Activated naive CD4-positive, alpha-beta T cell treated with Interleukin-2 at 50 U/mL for 16 hours (primary cell): ENCODE results near the gene SYT17.
A peak's percentile ranks its signal among the peaks of the same experiment; 100 is the strongest.

ENCODE experiments used
- DNase-seq: peaks from one replicate; pipeline ENCODE4 v3.0.0-alpha.2; 2020

SYT17 gene

DNA sequence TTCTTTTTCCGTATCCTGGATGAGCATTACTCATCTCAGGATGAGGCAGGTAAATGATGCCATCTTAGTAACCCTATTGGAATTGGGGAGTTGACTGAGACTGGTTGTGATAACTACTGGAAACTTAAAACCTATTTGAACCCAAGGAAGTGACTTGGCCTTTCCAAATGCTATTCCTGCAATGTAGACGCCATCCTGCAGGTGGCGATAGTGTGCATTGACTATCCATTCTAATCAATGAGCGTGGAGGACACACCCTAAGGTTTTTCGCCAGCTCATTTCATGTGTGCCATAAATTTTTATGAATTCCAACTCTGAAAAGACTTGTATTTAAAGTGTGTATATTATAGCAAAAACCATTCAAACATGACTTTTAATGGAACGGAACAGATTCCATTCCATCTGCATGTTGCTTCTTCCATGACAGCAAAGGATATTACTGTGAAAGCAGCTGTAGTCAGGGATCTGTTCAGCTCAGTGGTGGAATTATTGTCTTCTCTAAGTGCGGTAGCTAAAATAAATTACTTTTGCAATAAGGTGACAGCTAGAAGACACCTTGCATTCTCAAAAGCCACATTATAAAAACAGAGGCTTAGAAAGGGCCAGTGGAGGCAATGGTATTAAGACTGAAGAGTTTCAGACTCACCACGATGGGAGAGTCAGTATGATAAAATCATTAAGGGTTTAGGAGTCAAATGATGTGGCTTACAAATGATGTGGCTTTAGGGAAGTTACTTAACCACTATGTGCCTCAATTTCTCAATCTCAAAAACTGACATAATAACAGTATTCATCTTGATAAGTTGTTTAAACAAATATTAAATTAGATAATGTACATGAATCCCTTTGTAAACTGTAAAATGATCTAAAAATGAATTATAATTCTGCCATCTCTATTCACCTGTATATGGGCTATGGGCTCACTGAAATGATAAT, 55.5 kb downstream of the SYT17 start:
- peak; percentile 23 for DNase-seq

DNA sequence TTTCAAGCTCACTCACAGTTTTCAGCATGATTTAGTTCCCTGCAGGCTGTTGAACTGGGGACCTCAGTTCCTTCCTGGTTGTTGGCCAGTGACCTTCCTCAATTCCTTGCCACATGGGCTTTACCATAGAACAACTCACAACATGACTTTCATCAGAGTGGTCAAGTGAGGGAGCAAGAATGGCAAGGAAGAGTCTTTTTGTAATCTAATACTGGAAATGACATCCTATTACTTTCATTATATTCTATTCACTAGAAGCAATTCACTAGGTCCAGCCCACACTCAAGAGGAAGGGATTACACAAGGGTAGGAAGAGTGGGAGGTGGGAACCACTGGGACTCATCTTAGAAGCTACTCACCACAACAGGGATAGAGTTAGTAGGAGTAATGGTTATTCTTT, 57.6 kb downstream of the SYT17 start:
- DNase-seq, result no peak

DNA sequence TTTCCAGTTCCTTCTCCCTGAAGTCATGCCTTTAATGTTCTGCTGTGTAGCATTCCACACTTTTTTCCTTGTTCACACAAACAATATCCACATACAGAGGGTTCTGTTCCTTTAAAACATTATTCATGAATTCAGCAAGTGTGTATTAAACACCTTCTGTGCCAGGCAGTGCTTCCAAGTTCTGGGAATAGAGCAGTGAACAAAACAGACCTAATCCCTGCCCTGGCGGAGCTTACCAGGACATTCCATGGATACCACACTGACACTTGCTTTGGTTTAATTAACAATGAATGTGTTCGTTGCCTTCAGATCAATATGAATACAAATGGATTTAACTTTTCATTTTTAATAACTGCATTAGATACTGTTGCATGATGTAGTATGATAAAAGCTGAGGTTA, 59.6 kb downstream of the SYT17 start:
- no peak for DNase-seq

DNA sequence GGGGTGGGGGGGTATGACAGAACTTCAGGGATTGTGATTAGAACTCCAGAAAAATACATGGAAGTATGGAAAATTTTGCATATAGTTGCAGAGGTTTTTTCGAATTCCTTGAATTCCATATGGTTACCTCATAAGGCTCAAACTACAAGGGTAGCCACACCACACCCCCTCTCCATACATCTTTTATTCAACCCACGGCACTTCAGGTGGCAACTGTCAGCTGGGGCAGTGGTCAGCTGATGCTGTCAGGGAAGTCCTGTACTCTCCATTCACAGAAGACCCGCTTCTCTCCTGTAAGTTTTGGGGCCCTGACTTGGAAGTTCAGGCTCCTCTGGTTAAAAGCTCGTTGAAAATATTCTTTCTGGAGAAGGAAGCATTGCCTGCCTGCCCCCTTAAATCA, 60.0 kb downstream of the SYT17 start:
- no peak for DNase-seq

DNA sequence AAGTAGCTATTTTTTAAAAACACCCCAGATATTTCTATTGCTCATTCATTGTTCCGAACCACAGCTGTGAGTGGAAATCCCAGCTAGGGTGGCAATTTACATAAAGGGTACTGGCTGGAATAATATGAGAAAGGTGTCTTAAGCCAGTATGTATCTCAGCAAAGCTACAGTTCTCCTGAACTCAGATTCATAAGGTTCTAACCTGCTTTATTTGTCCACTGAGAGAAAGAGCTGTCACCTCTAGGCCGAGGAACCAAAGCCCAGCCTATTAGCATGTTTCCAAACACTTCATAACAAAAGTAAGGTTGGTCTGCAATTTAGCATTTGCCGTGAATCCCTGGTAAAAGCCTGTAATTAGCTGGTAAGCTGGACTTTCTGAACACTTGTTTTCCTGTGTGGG, 60.5 kb downstream of the SYT17 start:
- no peak for DNase-seq

DNA sequence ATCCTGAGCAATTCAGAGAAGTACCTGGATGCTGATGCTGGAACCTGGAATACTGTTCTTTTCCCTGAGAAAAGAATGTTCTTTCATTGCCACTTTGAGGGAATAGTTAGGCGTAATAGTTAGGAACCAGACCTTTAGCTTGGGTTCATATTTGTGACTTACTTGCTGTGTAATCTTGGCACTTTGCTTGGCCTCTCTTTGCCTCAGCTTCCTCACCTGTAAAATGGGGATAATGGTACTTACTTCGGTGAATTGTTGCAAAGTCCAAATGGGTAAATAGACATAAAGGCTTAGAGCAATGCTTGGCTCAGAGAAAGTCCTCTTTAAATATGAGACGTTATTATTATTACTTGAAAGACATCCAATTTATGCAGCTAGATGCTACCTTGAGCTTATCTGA, 62.5 kb downstream of the SYT17 start:
- no peak for DNase-seq

DNA sequence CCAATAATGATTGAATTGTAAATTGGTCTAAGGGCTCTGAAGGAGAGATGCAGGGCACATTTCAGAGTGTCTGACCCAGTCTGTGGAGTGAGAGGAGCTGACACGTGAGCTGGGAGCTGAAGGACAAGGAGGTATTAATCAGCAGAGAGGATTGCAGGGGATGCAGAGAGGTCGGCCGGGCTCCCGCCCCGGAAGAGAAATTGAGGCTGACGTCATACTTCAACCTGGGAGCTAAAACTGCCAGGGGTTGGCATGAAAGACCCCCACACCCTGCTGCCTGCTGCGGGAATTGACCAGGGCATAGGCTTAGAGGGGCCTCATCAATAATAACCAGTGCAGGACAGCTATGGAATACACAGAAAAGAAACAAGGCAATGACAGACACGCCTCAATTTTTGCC, 63.8 kb downstream of the SYT17 start:
- no peak for DNase-seq

DNA sequence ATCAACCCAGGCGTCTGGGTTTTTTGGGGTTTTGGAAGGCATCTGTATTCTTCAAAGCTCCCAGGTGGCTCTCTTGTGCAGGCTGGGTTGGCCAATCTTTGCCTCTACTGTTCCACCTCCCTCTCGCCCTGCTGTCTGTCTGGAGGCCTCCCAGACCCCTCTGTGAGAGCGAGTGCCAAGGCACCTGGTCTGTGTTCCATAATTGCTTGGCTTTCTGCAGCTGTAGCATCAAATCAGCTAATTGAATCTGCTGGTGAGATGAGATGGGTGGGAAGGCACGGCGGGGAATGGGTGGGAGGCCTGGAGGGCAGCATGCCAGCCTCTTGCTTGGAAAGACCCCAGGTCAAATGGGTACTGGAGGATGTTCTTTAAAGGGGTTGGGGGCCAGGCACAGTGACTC, 64.9 kb downstream of the SYT17 start:
- DNase-seq, result no peak

DNA sequence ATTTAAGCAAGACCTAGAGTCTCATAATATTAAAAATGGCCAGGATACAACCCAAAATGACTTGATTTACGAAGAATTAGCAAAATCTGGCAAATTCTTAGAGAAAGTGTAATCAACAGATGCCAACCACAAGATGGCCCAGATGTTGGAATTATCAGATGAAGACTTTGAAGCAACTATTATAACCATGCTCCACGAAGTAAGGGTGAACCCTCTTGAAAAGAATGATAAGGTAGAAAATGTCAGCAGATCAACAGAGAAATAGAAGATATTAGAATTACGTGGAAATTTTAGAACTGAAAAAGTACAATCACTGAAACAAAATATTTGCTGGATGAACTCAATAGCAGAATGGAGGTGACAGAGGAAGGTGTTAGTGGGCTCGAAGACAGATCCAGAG, 67.4 kb downstream of the SYT17 start:
- no peak for DNase-seq

DNA sequence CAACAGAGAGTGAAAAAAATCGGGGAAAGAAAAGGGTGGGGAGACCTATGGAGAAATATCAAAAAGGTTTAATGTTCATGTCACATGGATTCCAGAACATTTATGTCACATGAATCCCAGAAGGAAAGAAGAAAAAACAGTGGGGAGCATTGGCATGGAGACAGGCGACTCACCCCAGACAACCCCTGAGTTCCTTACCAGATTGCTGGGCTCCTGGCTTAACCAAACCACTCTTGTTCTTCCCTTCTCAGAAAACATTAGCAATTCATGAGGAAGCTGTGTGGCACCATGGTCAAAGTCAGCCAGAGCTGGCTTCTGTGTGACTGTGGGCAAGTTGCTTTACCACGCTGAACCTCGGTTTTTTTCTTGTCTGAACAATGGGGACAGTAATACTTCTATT, 67.8 kb downstream of the SYT17 start:
- DNase-seq, result no peak

DNA sequence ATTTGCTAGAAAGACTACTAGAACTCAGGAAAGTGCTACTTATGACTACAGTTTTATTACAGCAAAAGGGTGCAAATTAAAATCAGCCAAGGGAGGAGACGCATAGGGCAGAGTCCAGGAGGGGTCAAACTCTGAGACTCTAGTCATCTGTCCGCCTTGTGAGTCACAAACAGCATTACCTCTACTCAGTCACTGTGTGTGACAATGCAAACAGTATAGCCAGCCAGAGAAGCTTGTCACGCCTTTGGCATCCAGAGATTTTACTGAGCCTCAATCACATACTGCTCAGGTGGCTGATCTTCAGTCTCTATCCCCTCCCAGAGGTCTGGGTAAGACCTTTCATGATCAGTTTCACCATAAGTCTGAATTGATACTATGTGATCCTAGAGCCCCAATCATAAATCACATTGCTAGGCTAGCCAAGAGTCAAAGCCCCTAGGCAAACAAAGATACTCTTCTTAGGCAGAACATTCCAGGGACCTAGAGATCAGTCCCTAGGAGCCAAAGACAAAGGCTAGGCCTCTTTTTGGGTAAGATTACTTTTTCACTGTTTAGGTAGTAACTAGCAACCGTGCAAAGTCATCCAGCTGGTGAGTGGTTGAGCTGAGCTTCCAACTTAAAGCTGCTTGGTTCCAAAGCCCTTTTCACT, 68.6 kb downstream of the SYT17 start:
- no peak for DNase-seq

DNA sequence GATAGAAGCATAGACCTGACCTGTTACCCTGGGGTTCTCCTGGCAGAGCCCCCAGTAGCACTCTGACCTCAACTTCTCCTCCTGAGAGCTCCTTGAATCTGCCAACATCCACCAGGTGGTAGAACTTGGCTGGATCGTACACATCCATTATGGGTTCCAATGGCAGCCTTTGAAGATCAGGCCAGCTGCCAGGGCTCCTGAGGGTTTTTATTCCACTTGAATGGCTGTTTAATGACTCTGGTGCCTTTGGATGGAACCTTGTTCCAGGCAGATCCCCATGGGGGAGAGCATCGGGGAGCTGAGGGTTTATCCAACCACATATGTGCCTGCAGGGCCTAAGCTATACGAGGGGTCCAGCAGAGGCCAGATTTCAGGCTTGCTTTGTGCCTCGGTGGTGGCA, 70.4 kb downstream of the SYT17 start:
- no peak for DNase-seq

DNA sequence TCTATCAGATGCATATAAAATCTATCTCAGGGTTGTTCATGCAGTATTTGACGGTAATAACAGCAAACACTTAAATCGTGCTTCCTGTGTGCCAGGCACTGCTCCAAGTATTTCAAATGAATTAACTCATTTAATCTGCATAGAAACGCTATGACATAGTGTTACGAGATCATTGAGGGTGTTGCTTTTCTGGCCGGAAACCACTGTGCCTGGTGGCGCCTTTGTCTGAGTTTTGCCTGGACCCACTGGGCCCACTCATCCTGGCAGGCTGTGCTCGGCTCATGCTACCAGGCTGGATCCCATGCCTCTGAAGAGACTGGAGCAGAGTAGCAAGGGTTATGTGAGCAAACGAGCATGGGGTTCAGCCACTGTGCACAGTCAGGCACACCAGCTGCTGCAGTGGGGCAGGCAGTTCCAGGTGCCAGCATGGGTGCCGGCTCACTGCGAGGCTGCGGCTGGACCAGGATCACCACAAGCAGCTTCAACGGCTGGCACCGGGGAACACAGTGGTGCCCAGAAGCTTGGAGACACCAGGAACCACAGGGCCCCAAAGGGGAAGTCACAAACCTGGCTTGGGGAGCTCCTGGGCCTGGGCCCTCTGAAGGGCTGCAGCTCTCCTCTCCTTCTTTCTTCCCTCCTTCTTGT, 71.6 kb downstream of the SYT17 start:
- DNase-seq, result no peak

DNA sequence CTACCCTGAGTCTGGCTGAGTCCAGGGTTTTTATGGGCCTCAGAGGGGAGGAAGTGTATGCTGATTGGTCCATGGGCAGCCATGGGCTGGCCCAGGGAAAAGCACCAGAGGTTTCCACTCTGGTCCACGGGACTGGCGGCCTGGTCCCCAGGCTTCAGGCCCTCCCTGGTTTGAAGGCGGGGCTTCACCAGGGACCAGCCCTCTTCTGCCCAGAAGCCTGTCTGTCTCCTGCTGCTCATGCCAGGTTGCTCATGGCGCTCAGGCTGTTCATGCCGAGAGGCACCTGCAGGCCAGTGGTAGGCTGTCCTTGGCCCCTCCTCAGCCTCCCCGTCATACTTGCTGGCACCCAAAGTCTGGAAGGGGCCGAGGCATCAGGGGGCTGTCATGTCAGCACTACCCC, 72.5 kb downstream of the SYT17 start:
- DNase-seq, result no peak

DNA sequence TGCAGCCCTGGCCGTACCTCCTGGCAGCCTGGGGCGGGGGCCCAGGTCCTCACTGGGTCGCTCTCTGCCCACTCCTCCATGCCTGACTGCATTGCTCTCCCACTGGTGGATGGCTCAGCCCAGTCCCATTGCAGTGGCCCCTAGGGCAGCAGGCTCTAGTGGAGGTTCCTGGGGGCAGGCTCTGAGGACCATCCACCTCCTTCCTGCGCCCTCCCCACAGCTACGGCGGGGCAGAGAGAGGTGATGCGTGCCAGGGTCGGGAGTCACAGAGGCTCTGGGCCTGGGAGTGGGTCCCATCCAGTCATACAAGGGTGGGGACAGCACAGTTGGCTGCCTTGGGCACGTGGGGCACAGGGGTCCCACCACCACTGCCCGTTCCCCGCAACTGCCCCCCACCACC, 73.5 kb downstream of the SYT17 start:
- no peak for DNase-seq

DNA sequence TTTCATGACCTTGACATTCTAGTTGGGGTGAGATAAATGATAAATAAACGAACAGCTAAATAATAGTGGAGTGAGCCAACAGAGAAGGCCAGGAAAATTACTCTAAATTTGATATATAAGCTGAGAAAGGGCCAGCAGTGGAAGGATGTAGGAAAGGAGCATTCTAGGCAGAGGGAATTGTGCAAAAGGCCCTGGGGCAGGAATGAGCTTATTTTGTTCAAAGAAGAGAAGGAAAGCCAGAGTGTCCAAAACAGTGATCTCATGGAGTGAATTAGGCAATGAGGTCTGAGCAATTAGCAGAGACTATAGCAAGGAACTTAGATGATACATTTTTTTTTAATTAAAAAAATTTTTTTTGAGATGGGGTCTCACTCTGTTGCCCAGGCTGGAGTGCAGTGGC, 74.1 kb downstream of the SYT17 start:
- no peak for DNase-seq

DNA sequence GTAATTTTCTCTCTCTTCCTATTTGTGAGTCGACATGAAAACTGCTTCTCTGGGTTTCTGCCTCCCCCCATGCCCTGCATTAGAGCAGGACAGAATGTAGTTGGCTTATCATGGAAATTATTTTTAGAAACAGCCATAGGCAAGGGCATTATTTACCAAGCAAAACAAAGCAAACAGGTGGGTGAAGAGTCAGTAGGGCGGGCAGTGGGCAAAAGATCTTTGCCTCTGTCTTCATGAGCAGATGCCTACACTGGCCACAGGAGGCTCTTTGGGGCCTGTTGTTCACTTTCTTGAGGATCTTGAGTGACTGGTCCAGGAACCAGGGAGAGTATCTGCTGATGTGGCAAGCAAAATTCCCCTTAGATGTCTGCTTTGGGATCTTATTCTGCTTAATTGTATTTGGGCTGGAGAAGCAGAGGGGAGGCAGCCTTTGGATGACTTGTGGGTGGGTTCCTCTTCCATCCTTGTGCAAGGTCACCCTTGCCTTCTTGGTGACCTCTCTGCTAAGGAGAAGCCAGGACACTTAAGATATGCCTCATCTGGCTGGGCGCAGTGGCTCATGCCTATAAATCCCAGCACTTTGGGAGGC, 75.0 kb downstream of the SYT17 start:
- no peak for DNase-seq

DNA sequence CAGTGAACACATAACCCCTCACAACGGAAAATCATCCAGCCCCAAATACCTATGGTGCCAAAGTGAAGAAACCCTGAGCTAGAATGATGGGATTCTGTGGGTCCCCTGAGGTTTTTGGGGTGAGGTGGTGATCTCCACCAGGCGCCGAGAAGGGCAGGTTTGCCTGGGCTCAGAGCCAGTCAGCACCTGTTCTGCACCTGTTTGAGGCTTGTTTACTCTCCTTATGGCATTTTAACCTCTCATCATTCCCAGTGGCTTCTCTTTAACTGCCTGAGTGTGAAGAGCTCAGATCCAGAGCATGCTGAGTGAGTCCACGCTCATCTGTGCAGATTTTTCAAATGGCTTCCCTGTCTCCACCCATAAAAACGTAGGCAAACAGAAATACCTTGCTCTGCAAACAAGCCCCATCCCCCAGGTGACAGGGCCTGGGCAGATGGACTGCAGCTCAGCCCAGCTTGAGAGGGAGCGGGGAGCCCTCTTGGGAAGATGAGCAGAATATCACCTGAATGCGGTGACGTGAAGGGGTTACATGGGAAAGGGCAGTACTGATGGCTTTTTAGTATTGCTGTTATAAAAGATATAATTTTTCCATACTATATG, 77.4 kb downstream of the SYT17 start:
- no peak for DNase-seq

DNA sequence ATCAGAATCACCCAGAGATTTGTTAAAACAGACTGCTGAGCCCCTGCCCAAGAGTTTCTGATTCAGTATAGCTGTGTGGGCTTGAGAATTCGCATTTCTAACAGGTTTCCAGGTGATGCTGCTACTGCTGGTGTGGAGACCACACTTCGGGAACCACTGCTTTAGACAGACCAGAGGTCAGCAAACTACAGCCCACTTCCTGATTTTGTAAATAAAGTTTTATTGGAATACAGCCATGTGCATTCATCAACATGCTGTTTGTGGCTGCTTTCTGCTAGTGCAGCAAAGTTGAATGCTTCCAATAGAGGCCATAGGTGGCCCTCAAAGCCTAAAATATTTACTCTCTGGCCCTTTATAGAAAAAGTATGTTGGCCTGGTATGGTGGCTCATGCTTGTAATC, 84.9 kb downstream of the SYT17 start:
- no peak for DNase-seq

DNA sequence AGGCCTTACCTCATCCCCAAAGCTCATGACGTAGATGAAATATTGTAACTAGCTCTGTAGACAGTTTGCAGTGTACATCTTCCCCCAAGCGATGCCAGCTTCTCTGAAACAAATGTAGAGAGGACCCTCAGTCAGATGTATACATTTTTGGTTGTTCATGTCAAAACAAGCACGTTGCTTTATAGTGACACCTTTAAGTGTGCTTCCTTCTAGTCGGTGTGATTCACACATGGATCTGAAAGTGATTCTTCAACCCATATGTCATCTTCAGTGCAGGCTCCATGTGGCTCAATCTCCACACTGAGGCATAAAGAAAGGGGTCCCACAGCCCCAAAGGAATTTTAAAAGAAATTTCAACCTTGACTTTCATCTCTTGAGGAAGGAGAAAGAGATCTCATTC, 86.6 kb downstream of the SYT17 start:
- no peak for DNase-seq

DNA sequence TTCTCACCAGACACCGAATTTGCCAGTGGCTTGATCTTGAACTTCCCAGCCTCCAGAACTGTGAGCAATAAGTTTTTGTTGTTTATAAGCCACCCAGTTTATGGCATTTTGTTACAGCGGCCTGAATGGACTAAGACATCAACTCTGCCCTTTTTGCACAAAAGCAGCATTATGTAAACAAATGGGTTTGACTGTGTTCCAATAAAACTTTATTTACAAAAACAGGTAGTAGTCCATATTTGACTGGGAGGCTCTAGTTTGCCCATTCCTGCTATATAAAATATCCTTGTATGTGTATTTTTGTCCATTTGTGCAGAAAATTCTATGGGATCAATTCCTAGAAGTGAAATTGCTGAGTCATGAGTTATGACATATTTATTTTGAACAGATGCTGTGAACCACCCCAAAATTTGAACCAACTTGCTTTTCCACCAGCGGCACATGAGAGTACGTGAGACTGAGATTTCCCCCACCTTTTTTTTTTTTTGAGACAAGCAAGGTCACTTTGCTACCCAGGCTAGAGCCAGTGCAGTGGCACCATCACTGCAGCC, 96.2 kb downstream of the SYT17 start:
- DNase-seq, result no peak

DNA sequence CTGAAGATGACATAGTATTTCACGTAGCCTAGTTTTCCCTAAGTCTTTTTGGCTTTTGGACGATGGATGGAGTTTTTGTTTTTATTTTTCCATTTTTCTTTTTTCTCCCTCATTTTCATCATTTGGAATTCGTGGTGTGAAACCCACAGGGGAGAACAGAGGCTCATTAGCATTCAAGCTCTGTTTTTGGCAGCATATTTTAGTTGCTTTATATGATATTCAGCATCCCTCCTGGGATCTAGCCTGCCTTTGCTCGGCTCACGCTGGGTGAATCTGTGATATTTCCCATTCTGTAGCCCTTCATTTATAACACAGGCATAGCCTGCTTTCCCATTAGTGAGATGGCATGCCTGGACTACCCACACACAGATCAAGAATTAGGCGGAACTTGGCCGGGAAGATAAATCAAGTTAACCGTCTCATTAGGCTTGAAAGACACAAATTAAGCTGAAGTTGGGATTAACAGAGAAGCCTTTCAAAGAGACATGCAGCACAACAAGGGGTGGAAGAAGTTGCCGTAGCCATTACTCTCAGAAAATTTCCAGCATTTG, 97.4 kb downstream of the SYT17 start:
- DNase-seq, result no peak

DNA sequence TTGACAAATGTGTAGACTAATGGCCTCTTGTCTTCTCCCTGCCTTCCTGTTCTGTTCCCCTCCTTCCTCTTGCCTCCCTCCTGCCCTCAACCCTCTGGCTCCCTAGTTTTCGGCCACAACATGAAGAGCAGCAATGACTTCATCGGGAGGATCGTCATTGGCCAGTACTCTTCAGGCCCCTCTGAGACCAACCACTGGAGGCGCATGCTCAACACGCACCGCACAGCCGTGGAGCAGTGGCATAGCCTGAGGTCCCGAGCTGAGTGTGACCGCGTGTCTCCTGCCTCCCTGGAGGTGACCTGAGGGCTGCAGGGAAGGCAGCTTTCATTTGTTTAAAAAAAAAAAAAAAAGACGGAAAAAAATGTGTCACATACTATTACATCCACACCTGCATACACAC, 98.7 kb downstream of the SYT17 start:
- no peak for DNase-seq
